NCI-H748 (cell line): ENCODE results near the gene NOS1AP.

ENCODE experiments used
- DNase-seq: peaks from one replicate; lab custom pipeline; 2025; ENCODE audit not compliant: unreplicated experiment; lab: John Stamatoyannopoulos, UW

Gene NOS1AP

DNA sequence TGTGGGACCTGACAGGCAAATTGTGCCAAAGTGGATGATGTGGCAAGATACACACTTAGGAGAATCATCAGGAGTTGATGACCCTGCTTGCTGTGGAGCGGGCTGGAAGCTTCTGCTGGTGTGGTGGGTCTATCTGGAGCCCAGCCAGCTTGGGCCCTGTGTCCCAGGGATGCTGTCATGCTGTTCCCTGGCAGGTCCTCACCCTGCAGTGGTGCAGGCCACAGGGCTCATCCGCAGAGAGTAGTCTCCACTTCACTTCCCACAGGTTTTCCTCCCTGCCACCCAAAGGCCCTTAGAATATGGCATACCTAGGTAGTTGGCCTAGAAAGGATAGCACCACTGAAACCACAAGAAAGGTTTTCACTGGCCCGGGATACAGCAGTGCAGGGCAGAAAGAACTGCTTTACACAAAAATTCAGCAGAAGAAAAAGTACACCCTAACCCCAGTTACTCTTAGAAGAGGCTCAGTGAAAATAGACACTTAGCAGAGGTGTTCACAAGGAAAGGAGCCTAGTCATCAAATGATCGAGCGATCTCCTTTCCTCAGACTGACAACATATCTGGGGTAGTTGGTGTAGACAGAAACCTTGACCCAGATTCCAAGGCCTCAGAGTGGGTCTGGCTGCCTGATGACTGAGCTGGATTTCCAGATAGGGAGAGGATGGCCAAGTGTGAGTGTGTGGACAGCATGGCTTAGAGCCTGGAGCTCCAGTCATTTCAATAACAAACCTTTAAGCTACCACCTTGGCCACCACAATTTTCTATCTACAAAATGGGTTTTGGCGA, 310.8 kb downstream of the NOS1AP start:
- DNase-seq, result no peak

DNA sequence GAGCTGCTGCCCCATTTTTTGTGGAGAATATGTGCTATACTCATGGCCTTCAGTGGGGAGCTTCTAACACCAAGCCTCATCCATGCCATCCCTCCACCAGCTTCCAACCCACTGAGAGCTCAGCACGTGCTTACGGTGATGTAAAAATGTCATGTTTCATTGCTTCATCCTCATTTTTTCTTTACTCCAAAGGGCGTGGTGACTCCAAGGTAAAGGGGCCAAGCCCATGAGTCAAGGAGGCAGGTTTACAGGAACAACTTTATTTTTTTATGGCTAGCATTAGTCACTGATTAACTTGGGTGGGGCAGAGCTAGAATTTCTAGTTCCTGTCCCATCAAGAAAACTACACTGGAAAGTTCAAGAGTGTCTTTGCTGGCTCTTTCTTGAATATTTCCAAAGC, 311.9 kb downstream of the NOS1AP start, which contains the start of gene C1orf226:
TSS of gene C1orf226 (plus strand) at position 346 of the 400 bp plus-strand sequence. CDS start 174 bp downstream, outside the sequence.
- no peak for DNase-seq

DNA sequence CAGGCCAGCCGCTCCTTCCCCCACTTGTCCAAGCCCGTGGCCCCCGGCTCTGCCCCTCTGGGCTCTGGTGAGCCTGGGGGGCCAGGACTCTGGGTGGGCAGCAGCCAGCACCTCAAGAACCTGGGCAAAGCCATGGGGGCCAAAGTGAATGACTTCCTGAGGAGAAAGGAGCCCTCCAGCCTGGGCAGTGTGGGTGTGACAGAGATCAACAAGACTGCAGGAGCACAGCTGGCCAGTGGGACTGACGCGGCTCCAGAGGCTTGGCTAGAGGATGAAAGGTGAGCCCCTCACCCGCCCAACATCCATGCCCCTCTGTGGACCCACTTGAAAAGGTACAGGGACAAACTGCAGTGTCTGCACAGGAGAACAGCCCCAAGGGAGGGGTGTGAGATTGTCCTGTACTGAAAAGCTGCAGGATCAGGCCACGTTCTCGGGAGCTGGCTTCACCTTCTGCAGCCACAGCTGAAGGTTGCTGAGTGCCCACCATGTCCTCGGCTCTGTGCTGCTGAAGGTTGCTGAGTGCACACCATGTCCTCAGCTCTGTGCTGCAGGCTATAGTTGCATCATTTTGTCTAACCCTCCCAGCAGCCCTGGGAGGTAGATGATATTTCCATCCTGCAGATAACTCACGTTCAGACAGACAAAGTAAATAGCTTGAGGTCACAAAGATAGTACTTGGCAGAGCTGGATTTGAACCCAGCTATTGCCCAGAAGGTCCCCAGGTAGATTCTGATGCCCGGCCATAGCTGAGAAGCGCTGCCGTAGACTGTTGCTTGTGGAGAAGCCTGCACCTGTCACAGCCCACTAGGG, 312.7 kb downstream of the NOS1AP start:
- DNase-seq, result no peak

DNA sequence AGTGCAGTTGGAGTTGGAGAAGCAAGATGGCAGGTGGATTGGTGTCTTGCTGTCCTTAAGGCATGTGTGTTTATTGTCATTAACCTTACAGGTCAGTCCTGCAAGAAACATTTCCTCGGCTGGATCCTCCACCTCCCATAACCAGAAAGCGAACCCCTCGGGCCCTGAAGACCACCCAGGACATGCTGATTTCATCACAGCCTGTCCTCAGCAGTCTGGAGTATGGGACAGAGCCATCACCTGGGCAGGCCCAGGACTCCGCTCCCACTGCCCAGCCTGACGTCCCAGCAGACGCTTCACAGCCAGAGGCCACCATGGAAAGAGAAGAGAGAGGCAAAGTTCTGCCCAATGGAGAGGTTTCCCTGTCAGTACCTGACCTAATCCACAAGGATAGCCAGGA, 313.6 kb downstream of the NOS1AP start:
- DNase-seq, result no peak

DNA sequence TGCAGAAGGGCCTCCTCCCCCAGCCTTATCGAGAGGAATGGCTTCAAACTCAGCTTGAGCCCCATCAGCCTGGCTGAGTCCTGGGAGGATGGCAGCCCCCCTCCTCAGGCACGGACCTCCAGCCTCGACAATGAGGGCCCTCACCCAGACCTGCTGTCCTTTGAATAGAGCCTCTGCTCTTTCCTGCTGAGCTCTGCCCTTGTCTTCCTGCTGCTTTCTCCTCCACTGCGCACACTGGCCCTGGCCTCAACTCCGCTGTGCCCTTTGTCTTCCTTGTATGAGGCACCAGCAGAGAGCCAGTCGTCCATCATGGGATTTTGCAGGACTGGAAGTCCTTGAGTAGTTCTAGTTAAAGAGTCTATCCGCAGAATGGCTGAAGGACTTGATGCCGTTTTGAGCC, 314.0 kb downstream of the NOS1AP start:
- DNase-seq, result no peak

DNA sequence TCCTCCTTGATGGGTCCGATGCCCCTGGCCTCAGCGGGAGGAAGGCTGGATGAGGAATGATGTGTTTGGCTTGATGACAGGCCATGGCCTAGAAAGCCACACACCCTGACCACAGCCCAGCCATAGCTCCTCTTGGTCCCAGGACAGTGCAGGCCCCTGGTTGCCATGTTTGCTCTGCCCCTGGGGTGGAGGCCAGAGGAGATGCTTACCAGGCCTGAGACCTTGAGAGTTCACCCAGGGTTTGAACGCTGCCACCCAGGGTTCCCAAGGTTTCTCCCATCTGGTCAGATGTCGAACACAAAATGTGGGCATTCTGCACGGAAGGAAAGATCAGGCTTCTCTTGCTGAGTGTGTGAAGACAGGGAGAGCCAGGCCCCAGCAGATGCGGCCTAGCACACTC, 314.6 kb downstream of the NOS1AP start:
- DNase-seq, result no peak

DNA sequence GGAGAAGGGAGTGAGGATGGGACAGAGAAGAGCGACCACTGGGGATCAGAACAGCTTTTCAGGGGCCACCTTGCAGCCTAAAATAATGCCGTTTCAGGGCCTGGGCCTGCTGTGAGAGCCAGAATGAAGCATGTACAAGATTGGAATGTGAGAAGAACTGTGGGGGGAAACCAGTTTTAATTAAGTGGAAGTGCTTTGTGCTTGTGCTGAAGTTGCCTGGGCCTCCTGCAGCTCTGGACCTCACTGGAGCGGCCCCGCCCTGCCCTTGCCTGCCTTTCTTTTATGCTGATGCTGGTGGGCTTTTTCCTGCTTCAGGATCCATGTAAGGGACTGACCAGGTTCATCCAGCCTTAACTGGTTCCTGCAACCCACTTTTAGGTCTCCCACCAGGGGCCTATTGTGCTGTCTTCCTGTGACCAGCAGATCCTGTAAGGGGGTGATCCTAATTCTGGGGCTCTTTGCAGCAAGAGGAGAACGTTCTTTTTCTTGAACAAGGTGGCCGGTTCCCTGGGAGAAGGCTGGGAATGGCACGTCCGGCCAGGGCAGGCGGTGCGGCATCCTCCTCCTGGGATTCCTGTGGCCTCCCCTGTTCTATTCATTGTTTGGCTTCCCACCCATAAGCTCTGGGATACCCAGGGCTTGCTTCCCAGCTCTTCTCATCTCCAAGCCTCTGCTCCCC, 315.2 kb downstream of the NOS1AP start:
- no peak for DNase-seq

DNA sequence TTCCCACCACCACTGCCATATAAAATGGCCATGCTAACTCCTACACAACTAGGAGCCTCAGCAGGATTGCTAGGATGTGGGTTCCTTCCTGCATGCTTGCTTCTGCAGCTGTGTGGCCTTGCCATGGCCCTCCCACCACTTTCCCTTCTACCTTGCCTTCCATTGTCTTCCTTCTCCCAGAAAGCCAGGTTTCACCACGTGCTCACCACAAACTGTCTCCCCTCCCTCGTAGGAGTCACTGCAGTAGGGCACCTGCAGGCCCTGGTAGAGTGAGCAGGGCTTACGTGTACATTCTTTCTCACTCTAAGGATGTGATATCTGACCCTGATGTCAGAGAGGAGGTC, 315.8 kb downstream of the NOS1AP start:
- DNase-seq, result no peak

DNA sequence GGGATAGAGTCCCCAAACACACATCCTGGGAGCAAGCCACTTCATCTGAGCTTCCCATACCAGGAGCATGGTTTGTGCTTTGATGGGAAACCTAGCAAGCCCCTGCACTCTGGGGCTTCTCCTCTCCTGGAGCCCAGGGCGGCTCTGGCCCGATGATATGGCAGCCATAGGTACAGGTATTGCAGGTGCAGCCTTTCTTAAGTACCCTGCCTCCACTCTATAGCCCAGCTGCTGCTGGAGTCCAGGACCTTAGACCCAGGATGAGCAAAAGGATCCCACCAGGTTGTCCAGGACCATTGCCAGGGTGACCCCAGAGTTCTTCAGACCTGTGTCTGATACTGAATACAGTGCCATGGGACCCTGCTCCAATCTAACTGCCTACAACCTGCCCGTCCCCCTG, 316.2 kb downstream of the NOS1AP start:
- no peak for DNase-seq

DNA sequence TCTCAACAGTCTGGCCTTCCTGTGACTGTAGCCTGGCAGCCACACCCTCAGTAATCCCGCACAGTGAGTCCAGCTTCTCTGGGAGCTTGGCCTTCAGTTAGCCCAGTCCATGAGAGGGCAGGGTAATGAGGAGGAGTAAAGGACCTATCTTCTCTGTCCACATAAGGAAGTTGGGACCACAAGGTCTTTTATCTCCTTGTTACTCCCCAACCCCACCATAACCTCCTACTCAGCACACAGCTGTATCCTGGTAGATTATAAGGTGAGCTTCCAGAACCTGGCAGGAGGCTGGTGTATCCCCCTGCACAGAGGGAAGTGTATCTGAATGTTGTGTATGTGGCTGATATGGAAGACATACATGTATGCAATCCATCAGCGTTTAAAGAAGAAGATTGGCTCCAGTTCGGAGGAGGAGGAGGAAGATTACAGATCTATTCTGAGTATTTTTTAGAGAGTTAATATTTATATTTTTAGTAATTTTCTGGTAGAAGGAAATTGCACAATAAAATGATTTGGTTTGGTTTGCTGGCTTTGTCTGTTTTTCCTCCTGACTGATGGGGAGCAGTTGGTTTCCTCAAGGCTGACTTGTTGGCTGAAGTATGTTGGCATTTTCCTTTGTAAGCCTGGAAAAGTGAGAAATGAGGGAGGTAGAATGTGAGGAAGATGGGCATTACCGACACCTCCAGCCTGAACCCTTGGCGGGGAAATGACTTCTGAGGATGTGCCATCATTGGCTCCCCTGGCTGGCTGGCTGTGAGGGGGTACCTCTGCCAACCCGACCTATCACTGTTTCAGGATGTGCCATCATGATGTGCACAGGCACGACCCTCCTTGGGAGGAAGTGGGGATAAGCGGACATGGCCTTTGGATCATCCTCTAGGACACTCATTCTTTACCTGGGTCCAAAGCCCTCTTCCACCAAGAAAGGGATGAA, 317.1 kb downstream of the NOS1AP start:
- no peak for DNase-seq

DNA sequence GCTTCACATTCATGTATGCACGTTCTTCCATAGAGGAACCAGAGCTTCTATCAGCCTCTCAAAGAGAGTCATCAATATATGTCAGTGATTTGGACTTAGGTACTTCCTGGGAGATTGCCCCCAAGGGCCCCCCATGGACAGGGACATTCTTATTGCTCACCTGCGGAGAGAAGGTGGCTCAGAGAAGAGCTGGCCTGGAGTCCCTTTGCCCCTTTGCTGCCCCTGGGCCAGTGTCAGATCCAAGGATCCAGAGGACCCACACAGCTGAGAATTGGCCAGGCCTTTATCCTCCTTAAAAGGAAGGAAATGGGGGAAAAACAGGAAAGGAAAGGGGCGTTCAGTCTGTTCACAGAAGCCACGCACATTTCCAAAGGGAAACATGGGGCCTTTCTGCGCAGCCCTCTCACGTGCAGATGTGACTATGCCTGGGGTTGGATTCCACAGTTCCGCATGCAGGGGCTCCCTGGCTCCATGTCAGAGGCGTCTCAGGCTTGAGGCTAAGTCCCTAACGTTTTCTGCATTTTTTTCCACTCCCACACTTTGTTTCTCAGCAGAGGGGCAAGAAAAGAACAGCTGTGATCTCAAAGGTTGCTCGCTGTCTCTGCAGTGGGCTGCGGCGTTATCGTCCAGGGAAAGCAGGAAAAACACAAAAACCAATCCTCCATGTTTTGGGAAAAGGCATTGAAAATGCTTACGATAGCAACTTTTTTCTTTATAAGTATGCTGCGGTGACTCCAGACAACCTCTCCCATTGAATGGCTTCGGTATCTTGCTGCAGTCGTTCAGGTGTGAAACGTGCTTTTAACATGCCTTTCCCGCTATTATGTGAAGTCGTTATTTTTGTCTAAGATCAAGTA, 318.0 kb downstream of the NOS1AP start:
- DNase-seq, result no peak

DNA sequence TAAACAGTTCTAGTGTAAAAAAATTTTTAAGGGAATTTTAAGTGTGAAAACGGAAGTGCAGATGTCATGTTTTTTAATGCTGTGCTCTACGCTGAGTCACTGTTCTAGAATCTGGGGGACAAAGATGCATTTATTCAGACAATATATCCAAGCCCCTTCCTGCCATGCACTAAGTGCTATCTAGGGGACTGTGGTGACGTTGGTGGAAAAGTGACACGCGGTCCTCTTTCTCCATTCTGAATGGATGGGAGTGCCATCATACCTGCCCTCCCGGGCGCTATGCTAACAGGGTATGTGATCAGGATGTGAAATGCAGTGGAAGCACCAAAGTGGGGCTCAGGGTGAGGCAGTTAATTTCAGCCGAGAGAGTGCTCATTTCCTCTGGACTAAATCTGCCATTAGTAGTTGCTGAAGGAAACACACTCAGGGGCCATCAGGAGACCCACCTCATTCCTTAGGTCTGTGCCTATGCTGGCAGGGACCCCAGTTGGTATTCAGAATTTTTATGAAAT, 318.6 kb downstream of the NOS1AP start:
- no peak for DNase-seq

DNA sequence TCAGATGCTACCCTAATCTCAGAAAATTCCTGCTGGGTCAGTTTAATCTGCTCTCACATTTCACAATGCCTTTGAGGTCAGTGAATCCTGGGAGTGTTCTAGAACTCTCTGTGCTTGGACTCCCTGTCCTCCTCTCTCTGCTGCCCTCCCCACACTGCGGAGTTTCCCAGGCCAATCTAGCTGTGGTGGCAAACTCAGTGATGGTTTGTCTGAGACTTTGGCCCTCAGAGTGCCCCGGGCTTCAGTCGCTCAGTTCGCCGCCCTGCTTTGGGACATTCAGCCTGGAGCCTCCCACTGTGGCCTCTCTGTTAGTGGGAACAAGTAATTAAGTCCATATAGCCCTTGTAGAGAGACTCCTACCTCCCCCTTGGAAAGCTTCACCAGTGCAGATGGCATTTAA, 319.1 kb downstream of the NOS1AP start:
- DNase-seq, result no peak

DNA sequence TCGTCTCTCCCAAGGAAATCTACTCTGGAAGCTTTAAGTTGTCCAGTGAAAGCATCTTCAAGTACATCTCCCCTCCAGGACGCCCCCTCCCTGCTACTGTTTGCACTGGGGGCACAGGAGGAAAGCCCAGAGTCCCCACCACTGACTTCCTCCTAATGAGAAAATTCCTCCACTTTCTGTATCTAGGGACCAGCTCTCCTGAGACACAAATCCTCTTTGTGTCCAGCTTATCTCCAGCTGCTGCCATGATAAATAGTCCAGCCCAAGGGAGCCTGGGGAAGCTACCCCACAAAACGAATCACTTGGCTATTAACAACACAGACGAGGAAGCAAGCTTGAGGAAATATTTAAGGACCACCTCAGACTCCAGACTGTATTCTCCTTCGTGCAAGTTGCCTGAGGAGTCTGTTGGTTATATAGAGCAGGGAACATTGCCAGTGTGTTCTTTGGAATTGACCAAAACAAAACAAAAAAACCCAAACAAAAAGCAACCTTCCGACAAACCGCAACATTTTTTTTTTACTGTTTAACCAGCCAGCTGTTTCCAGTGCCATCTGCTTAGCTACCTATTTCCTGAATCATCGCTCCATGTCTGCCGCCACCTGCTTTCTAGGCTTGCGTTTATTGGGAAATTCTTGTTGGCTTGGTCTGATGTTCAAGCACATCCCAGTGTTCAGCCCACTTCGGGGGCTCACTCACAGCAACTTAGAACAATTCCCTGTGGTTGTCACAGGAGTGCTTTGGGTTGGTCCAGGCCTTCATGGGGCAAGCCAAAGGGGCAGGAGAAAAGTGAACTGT, 319.7 kb downstream of the NOS1AP start:
- DNase-seq, result peak; percentile 16

DNA sequence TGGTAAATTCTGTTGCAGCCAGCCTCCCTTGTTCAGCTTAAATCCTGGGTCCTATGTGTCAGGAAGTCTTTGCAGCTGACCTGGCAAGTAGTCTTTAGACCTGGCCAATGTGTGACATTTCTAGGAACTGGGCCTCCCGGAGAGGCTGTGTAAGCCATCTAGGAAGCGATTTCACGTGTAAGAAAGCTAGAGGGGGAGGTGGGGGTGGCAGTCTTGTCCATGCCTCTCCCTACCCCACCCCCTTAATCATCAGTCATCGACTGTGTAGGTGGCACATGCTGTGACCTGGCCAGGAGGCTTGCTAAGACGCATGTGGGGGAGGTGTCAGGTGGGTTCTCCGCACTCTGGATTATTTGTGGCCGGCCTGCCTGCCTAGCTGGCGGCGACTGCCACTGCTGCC, 320.5 kb downstream of the NOS1AP start:
- DNase-seq, result no peak

DNA sequence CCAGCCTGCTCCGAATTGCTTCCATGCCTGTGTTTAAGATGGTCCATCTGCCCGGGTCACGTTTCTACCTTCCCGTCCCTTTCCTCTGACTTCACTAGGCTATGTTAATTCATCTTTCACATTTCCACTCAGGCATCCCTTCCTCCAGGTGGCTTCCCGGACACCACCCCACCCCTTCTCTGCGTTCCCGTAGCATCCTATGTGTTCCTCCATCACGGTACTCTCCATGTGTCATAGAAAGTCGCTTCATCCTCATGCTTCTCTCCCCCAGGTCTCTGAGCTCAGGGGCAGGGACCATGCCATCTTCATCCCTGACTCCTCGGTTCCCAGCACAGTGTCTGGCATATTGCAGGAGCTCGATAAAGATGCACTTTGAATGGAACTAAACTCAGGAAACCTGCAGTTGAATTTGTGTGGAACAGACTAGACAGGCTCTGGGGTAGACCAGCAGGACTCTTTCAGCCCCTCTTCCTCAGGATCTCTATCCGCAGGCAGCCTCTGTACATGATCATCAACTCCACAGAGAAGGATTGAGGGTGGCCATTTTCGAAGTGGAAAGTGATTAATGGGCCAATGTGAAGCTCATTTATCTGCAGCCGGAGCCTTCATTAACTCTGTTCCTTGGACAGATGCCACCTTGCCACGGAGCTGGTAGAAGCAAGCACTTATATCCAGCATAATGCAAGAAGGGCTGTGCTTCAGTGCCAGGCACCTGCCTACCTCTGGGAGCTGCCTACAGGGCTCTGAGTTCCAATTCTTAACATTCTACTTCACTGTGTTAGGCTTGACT, 321.1 kb downstream of the NOS1AP start:
- DNase-seq, result no peak

DNA sequence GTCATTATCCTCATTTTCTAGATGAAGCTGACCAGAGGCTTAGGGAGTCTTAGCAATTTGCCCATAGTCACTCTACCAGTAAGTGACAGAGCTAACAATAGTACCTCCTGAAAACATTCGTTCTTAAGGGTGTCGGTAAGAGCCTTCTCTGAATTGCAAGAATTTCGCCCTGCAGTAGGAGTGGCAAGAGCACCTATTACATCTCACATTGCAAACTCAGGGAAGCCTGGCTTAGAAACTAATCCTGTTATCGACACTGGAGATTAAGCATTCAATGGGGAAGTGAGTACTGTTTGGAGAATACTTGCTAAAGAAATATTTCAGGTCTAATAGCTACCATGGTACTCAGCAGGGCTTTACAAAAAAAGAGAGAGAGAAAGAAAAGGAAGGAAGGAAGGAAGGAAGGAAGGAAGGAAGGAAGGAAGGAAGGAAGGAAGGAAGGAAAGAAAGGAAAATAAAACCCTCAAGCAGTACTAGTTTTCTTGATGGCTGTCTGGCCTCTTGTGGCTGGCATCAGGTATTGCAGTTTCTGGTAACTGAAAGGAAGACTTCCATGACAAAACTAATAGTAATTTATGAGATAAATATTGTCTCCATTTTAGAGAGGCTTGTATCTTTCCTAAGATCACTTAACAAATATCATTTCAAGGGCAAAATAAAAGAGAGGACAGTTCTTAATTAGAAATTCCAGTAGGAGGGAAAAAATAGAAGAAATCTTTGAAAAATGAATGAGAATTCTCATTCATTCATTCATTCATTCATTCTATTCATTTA, 322.5 kb downstream of the NOS1AP start:
- peak; percentile 42 for DNase-seq
